ENCODE results near the gene TOX2. TPM values are rescaled to one million over a fixed set of nuclear protein-coding genes. Genes with fewer than 3 reads are reported as not detected.

Gene TOX2
- total RNA-seq, 1 experiment from 2014 or later: not detected

DNA sequence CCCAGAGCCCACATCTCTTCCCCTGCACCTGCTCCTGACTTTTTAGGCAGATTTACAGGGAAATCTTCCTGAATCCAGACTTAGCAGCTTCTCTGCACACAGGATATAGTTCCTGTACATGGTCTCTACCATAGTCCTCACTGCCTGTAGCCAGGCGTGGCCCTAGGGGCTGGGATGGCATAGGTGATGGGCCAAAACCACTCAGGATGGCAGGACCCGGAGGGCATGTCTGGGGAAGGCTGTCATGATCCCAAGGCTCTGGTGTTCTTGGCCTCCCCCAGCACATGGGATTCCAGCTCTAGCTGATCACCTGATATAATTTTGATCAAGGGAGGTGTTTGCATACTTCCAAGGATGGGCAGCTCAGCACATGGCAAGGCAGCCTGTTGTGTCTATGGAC, 58.0 kb downstream of the TOX2 start:
- POLR2A ChIA-PET: no interaction called here
- Histone ChIP-seq H3K27me3 (replicated peaks; ENCODE audit: control insufficient read depth, insufficient read depth, low read length) (no peaks in the 10 kb centered on the region), H3K4me3 (ENCODE audit: low read depth, low read length) (no peak overlapping the region), H3K4me1 (no peaks in the 10 kb centered on the region), H3K9me3 (no peaks in the 10 kb centered on the region), H3K36me3 (ENCODE audit: control insufficient read depth, insufficient read depth, low read length) (no peaks in the 10 kb centered on the region)
- intact Hi-C loops (cut with micrococcal nuclease; ENCODE audit: unreplicated experiment): no loop called here
- no peak overlapping the region for H3K4me3 Mint-ChIP-seq (ENCODE audit: unreplicated experiment)
- H3K27ac Mint-ChIP-seq (ENCODE audit: unreplicated experiment): no peak overlapping the region
- no peaks in the 10 kb centered on the region for H3K36me3 Mint-ChIP-seq (ENCODE audit: insufficient read depth, unreplicated experiment)
- BruUV-seq (replicated peaks): no TSS peak
- H3K27me3 Mint-ChIP-seq (ENCODE audit: insufficient read depth, unreplicated experiment): peaks cover 3% of the 10 kb centered on the region
- no peaks in the 10 kb centered on the region for H3K9me3 Mint-ChIP-seq (ENCODE audit: unreplicated experiment)
- DNase-seq: no peak
- CTCF ChIA-PET: no interaction called here
- TF ChIP-seq, protein P1, sequence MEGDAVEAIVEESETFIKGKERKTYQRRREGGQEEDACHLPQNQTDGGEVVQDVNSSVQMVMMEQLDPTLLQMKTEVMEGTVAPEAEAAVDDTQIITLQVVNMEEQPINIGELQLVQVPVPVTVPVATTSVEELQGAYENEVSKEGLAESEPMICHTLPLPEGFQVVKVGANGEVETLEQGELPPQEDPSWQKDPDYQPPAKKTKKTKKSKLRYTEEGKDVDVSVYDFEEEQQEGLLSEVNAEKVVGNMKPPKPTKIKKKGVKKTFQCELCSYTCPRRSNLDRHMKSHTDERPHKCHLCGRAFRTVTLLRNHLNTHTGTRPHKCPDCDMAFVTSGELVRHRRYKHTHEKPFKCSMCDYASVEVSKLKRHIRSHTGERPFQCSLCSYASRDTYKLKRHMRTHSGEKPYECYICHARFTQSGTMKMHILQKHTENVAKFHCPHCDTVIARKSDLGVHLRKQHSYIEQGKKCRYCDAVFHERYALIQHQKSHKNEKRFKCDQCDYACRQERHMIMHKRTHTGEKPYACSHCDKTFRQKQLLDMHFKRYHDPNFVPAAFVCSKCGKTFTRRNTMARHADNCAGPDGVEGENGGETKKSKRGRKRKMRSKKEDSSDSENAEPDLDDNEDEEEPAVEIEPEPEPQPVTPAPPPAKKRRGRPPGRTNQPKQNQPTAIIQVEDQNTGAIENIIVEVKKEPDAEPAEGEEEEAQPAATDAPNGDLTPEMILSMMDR (IDR thresholded peaks at IDR 0.05; ENCODE audit: insufficient read depth in 1 of 2, low read depth in 1 of 2, low read length in 1 of 2, severe bottlenecking in 1 of 2, unreplicated experiment in 1 of 2): no peak
- H3K4me1 Mint-ChIP-seq (ENCODE audit: low read depth, unreplicated experiment): no peaks in the 10 kb centered on the region

- intact Hi-C loops (cut with micrococcal nuclease; ENCODE audit: unreplicated experiment): no loop called here
- H3K9me3 Mint-ChIP-seq (ENCODE audit: unreplicated experiment): no peaks in the 10 kb centered on the region
Measured at GRCh38 chr20:43973231-43973630, 58.6 kb downstream of the TOX2 start.

DNA sequence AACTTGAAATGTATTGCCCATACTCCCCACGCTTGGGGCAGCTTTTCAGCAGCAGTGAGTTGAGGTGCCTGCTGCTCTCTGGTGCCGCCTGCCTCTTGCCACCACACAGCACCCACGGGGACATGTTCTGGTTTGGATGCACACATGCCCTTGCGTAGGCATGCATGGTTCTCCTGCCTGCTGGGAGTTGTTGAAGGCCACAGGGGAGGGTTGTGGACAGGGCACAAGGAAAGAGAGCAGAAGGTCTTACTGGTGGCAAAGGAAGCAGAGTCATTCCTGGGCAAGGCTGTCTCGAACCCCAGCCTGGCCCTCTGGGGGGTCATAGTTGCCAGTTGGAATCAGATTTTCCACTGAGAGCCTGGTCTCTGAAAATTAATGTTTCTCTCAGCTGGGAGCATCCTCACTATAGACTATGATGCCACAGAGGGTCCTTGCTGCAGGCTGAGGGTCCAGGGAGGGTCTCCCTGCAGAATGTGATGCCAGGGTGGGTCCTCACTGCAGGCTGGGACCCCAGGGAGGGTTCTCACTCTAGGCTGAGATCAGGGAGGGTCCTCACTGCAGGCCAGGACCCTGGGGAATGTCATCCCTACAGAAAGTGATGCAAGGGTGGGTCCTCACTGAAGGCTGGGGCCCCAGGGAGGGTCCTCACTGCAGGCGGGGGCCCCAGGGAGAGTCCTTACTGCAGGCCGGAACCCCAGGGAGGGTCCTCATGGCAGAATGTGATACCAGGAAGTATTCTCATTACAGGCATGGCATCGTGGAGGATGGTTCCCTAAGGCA, 59.2 kb downstream of the TOX2 start:
- Mint-ChIP-seq H3K4me1 (ENCODE audit: low read depth, unreplicated experiment) (no peaks in the 10 kb centered on the region), H3K4me3 (ENCODE audit: unreplicated experiment) (no peak overlapping the region), H3K36me3 (ENCODE audit: insufficient read depth, unreplicated experiment) (no peaks in the 10 kb centered on the region), H3K27ac (ENCODE audit: unreplicated experiment) (no peak overlapping the region), H3K27me3 (ENCODE audit: insufficient read depth, unreplicated experiment) (peaks cover 6% of the 10 kb centered on the region), H3K9me3 (ENCODE audit: unreplicated experiment) (no peaks in the 10 kb centered on the region)
- ChIA-PET POLR2A (no interaction called here), CTCF (no interaction called here)
- no TSS peak for BruUV-seq (replicated peaks)
- DNase-seq: no peak
- intact Hi-C loops (cut with micrococcal nuclease; ENCODE audit: unreplicated experiment): no loop called here
- Histone ChIP-seq H3K27me3 (replicated peaks; ENCODE audit: control insufficient read depth, insufficient read depth, low read length) (no peaks in the 10 kb centered on the region), H3K4me1 (no peaks in the 10 kb centered on the region), H3K36me3 (ENCODE audit: control insufficient read depth, insufficient read depth, low read length) (no peaks in the 10 kb centered on the region), H3K9me3 (no peaks in the 10 kb centered on the region), H3K4me3 (ENCODE audit: low read depth, low read length) (no peak overlapping the region)
- TF ChIP-seq, protein P1 (IDR thresholded peaks at IDR 0.05; ENCODE audit: insufficient read depth in 1 of 2, low read depth in 1 of 2, low read length in 1 of 2, severe bottlenecking in 1 of 2, unreplicated experiment in 1 of 2): no peak

More at GRCh38 chr20:43973231-43973630, 58.6 kb downstream of the TOX2 start:
- no peak overlapping the region for H3K4me3 Mint-ChIP-seq (ENCODE audit: unreplicated experiment)
- Histone ChIP-seq H3K4me1 (no peaks in the 10 kb centered on the region), H3K27me3 (replicated peaks; ENCODE audit: control insufficient read depth, insufficient read depth, low read length) (no peaks in the 10 kb centered on the region), H3K9me3 (no peaks in the 10 kb centered on the region), H3K36me3 (ENCODE audit: control insufficient read depth, insufficient read depth, low read length) (no peaks in the 10 kb centered on the region), H3K4me3 (ENCODE audit: low read depth, low read length) (no peak overlapping the region)
- peaks cover 3% of the 10 kb centered on the region for H3K27me3 Mint-ChIP-seq (ENCODE audit: insufficient read depth, unreplicated experiment)
- DNase-seq: no peak
- no TSS peak for BruUV-seq (replicated peaks)
- TF ChIP-seq, protein P1 (IDR thresholded peaks at IDR 0.05; ENCODE audit: insufficient read depth in 1 of 2, low read depth in 1 of 2, low read length in 1 of 2, severe bottlenecking in 1 of 2, unreplicated experiment in 1 of 2): no peak
- POLR2A ChIA-PET: no interaction called here
- no peak overlapping the region for H3K27ac Mint-ChIP-seq (ENCODE audit: unreplicated experiment)
- H3K4me1 Mint-ChIP-seq (ENCODE audit: low read depth, unreplicated experiment): no peaks in the 10 kb centered on the region
- CTCF ChIA-PET: no interaction called here
- no peaks in the 10 kb centered on the region for H3K36me3 Mint-ChIP-seq (ENCODE audit: insufficient read depth, unreplicated experiment)

Measured in Caco-2 (cell line).